Muscle of arm (tissue), 12 donors: ENCODE results near the gene ENTPD7. TPM values are rescaled to one million over a fixed set of nuclear protein-coding genes. Genes with fewer than 3 reads are reported as not detected.
"Not testable (repeated sequence)": the region's sequence is repeated elsewhere in the genome, so short reads cannot be mapped to it uniquely, and the experiment has no call there.

Experiments used
- DNase-seq: peaks from one replicate; pipeline ENCODE4 v3.0.0-alpha.2; 2013
- polyA plus RNA-seq, 12 donors: library from polyadenylated mRNA; unstranded; fragments of 120-200 nt; gene quantifications; one replicate each; pipeline ENCODE4 v1.2.1, GENCODE V29; 2013; ENCODE audit not compliant: insufficient read length in 12 of 12

The ENTPD7 gene
- polyA plus RNA-seq, 12 donors: 3.3 to 7.0 (median 4.7) TPM; not detected in 1

DNA sequence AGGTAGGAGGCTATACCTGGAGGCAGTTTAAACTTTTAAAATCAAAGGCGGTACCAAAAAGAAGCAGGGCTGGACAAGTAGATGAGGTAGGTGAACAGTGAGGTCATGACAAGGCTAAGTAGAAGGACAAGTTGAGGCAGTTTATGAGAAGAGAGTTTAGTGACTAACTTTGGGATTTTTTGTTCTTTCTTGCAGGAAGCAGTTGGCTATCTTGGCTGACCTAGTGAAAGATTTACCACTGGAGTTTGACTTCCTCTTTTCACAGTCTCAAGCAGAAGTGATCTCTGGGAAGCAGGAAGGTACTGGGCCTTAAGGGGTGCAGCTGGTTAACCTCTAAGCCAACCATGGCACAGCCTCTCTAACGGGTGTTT is 26.3 kb downstream of the ENTPD7 start:
- no peak for DNase-seq

DNA sequence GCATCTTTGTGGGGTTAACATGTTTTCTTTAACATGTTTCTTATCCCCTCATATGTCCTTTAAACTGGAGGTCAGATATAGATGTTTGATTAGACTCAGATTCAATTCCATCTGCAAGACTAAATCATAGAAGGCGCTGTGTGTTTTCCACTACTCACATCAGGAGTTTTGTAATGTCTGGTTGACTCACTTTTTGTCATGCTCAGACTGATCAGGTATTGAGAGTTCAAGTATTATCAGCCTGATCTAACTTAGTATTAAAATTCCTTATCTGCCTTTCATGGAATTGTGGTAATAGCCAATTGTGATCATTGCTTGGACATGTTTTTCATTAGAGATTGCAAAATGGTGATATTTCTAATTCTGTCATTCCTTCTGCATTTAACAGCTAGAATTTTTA is 30.2 kb downstream of the ENTPD7 start:
- no peak for DNase-seq

GRCh38 chr10:99693933-99694583 is 34.7 kb downstream of the ENTPD7 start:
- no peak for DNase-seq

GRCh38 chr10:99695761-99696160 is 36.5 kb downstream of the ENTPD7 start:
- DNase-seq: no peak

DNA sequence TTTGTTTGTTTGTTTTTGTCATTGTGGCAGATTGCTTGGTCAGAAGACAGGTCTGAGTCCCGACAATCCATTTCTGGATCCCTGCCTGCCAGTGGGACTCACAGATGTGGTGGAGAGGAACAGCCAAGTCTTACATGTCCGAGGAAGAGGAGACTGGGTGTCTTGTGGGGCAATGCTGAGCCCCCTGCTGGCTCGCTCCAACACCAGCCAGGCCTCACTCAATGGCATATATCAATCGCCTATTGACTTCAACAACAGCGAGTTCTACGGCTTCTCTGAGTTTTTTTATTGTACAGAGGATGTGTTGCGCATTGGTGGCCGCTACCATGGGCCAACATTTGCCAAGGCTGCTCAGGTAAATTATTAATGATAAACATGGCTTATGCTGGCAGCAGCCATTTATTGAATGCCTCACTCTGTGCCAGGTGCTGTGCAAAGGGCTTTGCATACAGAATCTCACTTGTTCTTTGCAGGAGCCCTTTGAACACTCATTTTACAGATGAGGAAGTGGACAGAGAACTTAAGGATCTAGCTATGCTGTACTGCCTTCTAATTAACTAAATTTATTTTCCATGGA is 39.3 kb downstream of the ENTPD7 start:
- no peak for DNase-seq

GRCh38 chr10:99700649-99701048 is 41.3 kb downstream of the ENTPD7 start:
- no peak for DNase-seq

GRCh38 chr10:99708428-99709012 is 49.2 kb downstream of the ENTPD7 start:
- no peak for DNase-seq

GRCh38 chr10:99709480-99710229 is 50.3 kb downstream of the ENTPD7 start:
- DNase-seq: no peak

- DNase-seq: peak; percentile 41
These were observed 51.9 kb downstream of the ENTPD7 start for GRCh38 chr10:99711129-99711719.

DNA sequence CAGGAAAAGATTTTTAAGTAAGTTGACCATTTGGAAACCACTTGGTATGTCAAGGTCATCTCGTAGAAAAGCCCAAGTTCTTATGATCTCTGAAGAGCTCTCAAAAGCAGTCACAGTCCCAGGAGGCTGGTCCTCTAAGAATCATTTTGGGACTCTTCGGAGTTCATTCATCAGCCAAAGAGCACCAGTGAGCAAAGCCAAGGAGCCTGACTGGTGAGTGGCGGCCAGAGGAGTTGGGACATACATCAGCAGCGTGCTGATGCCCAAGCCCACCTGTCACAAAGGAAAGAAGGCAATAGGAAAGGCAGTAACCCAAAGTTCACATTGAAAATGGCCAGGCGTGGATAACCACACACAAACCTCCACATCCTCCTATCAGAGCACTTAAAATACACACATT is 55.1 kb downstream of the ENTPD7 start:
- no peak for DNase-seq

DNA sequence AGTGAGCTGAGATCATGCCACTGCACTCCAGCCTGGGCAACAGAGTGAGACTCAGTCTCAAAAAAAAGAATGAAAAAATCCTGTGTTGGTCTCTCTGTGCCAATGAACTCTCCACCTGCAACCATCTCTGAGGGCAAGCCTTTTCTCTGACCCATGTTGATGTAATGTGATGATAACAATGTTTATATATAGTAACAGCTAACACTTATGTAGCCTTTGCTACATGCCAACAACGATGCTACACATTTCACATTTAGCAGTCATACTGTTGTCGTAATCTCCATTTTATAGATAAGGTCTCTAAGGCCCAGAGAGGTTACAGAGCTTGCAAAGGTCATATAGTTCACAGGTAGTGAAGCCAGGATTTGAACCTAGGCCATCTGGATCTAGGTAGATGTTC is 61.1 kb downstream of the ENTPD7 start:
- DNase-seq: no peak

DNA sequence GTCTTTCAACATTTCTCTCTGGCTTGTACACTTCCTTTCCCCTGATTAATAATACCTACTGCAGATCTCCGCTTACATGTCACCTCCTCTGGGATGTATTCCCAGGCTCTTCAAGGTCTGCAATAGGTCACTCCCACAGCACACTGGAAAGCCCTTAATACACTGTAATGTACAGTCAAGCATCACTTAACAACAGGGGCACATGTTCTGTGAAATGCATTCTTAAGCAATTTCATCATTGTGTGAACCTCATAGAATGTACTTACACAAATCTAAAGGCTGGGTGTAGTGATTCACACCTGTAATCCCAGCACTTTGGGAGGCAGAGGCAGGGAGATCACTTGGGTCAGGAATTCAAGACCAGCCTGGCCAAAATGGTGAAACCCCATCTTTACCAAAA is 70.7 kb downstream of the ENTPD7 start:
- no peak for DNase-seq

- DNase-seq: no peak
These were observed 72.2 kb downstream of the ENTPD7 start for GRCh38 chr10:99731306-99732032.

DNA sequence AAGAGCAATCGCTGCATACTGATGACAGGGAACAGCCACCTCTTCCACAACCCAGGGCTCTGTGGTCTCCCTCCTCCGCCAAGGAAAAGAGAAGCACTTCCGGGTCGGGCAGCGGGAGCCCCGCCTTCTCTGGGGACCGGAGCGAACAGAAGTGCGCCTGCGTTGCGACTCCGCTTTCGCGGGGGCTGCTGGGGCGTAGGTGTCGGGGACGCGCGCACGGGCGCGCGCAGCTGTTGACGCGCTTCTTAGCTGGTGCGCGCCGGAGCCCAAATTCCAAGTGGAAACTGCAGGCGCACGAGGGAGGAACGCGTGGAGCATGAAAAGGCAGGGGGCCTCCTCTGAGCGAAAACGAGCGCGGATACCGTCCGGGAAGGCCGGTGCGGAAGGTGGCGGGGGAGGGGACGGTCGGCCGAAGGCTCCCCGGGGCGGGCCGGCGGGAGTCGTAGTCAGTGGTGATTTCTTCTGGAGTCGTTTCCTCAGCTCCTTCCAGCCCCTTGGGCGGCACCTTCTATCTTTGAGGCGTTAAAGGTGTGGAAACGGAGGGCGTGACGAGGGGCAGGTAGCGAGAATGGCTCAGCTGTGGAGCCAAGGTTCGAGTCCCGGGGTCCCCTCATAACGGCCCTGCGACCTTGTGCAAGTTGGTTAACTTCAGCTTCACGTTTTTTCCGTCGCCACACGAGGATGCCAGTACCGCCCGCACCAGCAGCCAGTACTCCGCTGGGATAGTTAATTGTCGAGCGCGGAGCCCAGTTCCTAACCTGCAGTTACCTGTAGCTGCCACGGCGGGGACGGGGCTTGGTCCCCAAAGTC is 72.9 kb downstream of the ENTPD7 start, which contains the start of the genes COX15 and CUTC:
COX15 (minus strand) TSS at position 95 of the 810 bp plus-strand sequence; CDS start at position 17, 78 bp downstream.
CUTC (plus strand) TSS at position 202 of the 810 bp plus-strand sequence; CDS start at position 317, 115 bp downstream.
- peak; percentile 99 for DNase-seq

DNA sequence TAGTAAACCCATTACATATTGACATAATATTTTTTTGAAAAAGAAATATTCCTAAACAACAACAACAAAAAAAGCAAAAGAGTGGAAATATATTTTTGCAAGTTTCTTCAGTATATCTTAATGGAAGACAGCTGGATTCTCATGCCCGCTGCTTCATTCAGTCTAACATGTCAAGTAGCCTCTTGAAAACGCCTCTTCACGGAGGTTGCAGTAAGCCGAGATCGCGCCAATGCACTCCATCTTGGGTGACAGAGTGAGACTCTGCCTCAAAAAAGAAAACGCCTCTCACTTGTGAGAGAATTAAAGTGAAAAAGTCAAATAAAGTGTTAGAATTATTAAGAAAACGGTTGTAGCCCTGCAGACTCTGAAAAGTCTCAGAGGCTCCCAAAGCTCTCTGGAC is 74.1 kb downstream of the ENTPD7 start:
- no peak for DNase-seq

DNA sequence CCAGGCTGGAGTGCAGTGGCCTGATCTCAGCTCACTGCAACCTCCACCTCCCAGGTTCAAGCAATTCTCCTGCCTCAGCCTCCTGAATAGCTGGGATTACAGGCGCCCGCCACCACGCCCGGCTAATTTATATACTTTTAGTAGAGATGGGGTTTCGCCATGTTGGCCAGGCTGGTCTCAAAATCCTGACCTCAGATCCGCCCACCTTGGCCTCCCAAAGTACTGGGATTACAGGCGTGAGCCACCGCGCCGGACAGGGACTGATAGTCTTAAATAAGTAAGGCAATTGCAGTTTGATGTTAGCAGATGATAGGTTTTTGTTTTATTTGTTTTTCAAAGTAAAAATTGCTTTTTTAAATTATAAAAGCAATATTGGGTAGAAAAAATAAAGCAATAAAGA is 74.8 kb downstream of the ENTPD7 start:
- DNase-seq: not testable (repeated sequence)

GRCh38 chr10:99740260-99740659 is 81.0 kb downstream of the ENTPD7 start:
- DNase-seq: no peak

DNA sequence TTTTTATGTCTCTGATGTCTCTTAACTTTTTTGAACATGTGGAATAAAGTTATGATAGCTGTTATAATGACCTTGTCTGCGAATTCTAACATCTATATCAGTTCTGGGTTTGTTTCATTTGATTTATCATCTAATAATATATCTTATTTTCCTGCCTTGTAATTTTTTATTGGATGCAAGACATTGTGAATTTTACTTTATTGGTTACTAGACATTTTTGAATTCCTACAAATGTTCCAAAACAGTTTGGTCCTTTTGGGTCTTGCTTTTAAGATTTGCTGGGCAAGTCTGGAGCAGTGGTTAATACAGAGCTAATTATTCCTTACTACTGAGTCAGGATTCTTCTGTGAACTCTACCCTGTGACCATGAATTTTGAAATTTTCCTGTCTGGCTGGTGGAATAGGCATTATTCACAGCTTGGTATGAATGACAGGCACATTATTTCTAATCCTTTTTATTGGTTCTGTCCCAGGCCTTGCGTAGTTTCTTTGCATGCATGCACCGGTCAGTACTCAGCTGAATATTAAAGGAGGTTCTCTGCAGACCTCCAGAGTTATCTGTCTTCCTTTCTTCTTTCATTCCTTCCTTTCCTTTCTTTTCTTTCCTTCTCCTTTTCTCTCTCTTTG is 81.7 kb downstream of the ENTPD7 start:
- DNase-seq: no peak

- DNase-seq: no peak
These were observed 82.9 kb downstream of the ENTPD7 start for GRCh38 chr10:99742254-99742653.

GRCh38 chr10:99742701-99743100 is 83.4 kb downstream of the ENTPD7 start:
- DNase-seq: no peak
